Liver (tissue), 9 donors: ENCODE measurements around the gene GMDS. TPM values are rescaled to one million over a fixed set of nuclear protein-coding genes. Genes with fewer than 3 reads are reported as not detected.

ENCODE experiments used
- DNase-seq: peaks from one replicate; pipeline ENCODE4 v3.0.0-alpha.2; 2017; ENCODE audit warnings: low spot score
- H3K27ac ChIP-seq, 2 donors: one replicate each; pipeline ENCODE4 v1.7.0; 2013; ENCODE audit warnings: inconsistent platforms in 2 of 2, low read length in 2 of 2, control low read depth in 1 of 2, low read depth in 1 of 2, mild to moderate bottlenecking in 1 of 2
- H3K27me3 ChIP-seq, 4 donors: one replicate each; pipeline versions ENCODE4 v1.6.1 to v1.7.0; 2013; ENCODE audit warnings: low read length in 3 of 4, inconsistent platforms in 1 of 4, mild to moderate bottlenecking in 1 of 4, moderate library complexity in 1 of 4; ENCODE audit not compliant: control insufficient read depth in 4 of 4, insufficient read depth in 4 of 4
- H3K36me3 ChIP-seq, 4 donors: one replicate each; pipeline versions ENCODE4 v1.6.1 to v1.7.0; 2013; ENCODE audit warnings: low read length in 3 of 4, mild to moderate bottlenecking in 3 of 4, low read depth in 1 of 4, moderate library complexity in 1 of 4; ENCODE audit not compliant: control insufficient read depth in 4 of 4, insufficient read depth in 3 of 4
- H3K4me1 ChIP-seq, 4 donors: one replicate each; pipeline versions ENCODE4 v1.6.1 to v1.7.0; 2013; ENCODE audit warnings: low read length in 3 of 4, mild to moderate bottlenecking in 3 of 4, moderate library complexity in 1 of 4; ENCODE audit not compliant: control insufficient read depth in 4 of 4, insufficient read depth in 4 of 4
- H3K4me3 ChIP-seq, 3 donors: one replicate each; pipeline versions ENCODE4 v1.6.1 to v1.7.0; 2013; ENCODE audit warnings: low read length in 3 of 3, control low read depth in 1 of 3, low read depth in 1 of 3, mild to moderate bottlenecking in 1 of 3
- H3K9ac ChIP-seq, 2 donors: one replicate each; pipeline ENCODE4 v1.7.0; 2013; ENCODE audit warnings: low read length in 2 of 2, mild to moderate bottlenecking in 2 of 2, moderate library complexity in 2 of 2, control low read depth in 1 of 2, low read depth in 1 of 2
- H3K9me3 ChIP-seq, 4 donors: one replicate each; pipeline versions ENCODE4 v1.6.1 to v1.7.0; 2013; ENCODE audit warnings: low read length in 3 of 4; ENCODE audit not compliant: control insufficient read depth in 4 of 4
- ATF3 ChIP-seq: IDR thresholded peaks from 2 replicates; pipeline ENCODE4 v1.6.1; 2016; ENCODE audit warnings: antibody characterized with exemption
- EGR1 ChIP-seq, 2 donors: IDR thresholded peaks; 2 replicates each; pipeline ENCODE4 v1.6.1; 2016 to 2018; ENCODE audit warnings: antibody characterized with exemption in 2 of 2, low read depth in 2 of 2
- FOXA1 ChIP-seq: IDR thresholded peaks from 2 replicates; pipeline ENCODE4 v1.6.1; 2016; ENCODE audit warnings: antibody characterized with exemption
- FOXA2 ChIP-seq: IDR thresholded peaks from 2 replicates; pipeline ENCODE4 v1.6.1; 2016; ENCODE audit warnings: antibody characterized with exemption
- GABPA ChIP-seq, 2 donors: IDR thresholded peaks in 1 of 2; conservative IDR thresholded peaks in 1 of 2; 2 replicates each; pipeline ENCODE4 v1.6.1; 2016; ENCODE audit warnings: antibody characterized with exemption in 2 of 2, mild to moderate bottlenecking in 1 of 2, moderate library complexity in 1 of 2
- HNF4G ChIP-seq: IDR thresholded peaks from 2 replicates; pipeline ENCODE4 v1.6.1; 2016; ENCODE audit warnings: antibody characterized with exemption
- MAX ChIP-seq: IDR thresholded peaks from 2 replicates; pipeline ENCODE4 v1.6.1; 2016; ENCODE audit warnings: antibody characterized with exemption
- NR2F2 ChIP-seq: IDR thresholded peaks from 2 replicates; pipeline ENCODE4 v1.6.1; 2016; ENCODE audit warnings: antibody characterized with exemption
- RAD21 ChIP-seq, 2 donors: IDR thresholded peaks; 2 replicates each; pipeline ENCODE4 v1.6.1; 2016; ENCODE audit warnings: antibody characterized with exemption in 2 of 2, mild to moderate bottlenecking in 2 of 2
- RXRA ChIP-seq, 2 donors: IDR thresholded peaks; 2 replicates each; pipeline ENCODE4 v1.6.1; 2017 to 2018; ENCODE audit warnings: antibody characterized with exemption in 2 of 2, mild to moderate bottlenecking in 1 of 2
- SP1 ChIP-seq: IDR thresholded peaks from 2 replicates; pipeline ENCODE4 v1.6.1; 2018; ENCODE audit warnings: antibody characterized with exemption, mild to moderate bottlenecking
- TAF1 ChIP-seq: conservative IDR thresholded peaks from 2 replicates; pipeline ENCODE4 v1.6.1; 2016; ENCODE audit warnings: antibody characterized with exemption, mild to moderate bottlenecking
- ZBTB33 ChIP-seq: IDR thresholded peaks from 2 replicates; pipeline ENCODE4 v1.6.1; 2016; ENCODE audit warnings: antibody characterized with exemption
- WGBS: extraction: QIAGEN DNeasy Blood & Tissue Kit; methylation state at CpG from one replicate; pipeline ENCODE4 v1.1.7; 2013; 5-methylcytosine and 5-hydroxymethylcytosine counted together
- polyA plus RNA-seq, 2 donors: library from polyadenylated mRNA; stranded (reverse) in 1 of 2; unstranded in 1 of 2; fragments of 200-250 nt in 1 of 2; fragments of >200 nt in 1 of 2; fragmentation: Nextera tagmentation in 1 of 2; extraction: Ambion mirVana in 1 of 2; gene quantifications; one replicate each; pipeline versions ENCODE4 v1.2.1 to v1.2.3, GENCODE V29; 2013 to 2015
- total RNA-seq, 2 donors: library from RNA; depleted of rRNA; stranded (reverse); fragments of >200 nt; gene quantifications; one replicate each; pipeline ENCODE4 v1.2.3, GENCODE V29; 2014
- TF ChIP-seq, protein P1 (sequence below): IDR thresholded peaks from 2 replicates; pipeline ENCODE4 v1.6.1; 2016; ENCODE audit warnings: antibody characterized with exemption, mild to moderate bottlenecking
- TF ChIP-seq, protein P2 (sequence below): fragments of 150-350 bp; IDR thresholded peaks from 2 replicates; pipeline ENCODE4 v1.5.1; 2017; ENCODE audit warnings: improper control_type of control experiment, low read depth, low read length; ENCODE audit not compliant: missing input control
- donor health status: healthy.
- donor health status: healthy.
- donor health status: healthy.
- donor health status: healthy.
- donor health status: healthy.

GMDS gene
- total and polyA plus RNA-seq, 4 donors = 3.5 to 15.6 (median 13.0) TPM

DNA sequence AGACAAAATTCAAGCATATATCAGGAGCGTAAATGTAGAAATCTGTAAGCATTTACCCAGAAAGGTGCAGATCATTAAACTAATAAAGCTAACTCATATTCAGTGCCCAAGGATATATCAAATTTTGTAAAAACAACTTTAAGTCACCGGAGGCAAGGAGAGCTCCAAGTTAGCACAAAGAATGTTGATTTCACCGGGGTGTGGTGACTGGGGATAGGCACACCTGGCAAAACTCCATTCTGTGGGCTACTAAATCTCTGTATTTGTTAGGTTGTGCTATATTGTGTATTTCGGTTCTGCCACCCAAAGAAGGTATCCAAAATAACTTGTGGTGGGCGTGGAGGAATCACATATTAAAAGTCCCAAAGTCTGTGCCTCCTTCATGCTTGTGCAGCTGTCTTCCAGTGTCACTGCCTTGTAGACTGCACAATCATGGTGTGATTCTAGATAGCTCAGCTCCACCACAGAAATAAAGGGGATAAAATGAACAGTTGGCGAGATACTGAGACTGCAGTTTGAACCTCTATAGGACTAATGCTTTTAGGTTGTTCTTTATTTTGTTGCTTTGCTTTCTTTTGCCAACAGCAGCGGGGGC lies 111.6 kb downstream of the GMDS start:
- no peak overlapping the region for H3K9ac ChIP-seq
- peaks cover 0 to 2% (median 0%) of the 10 kb centered on the region in 4 donors for H3K4me1 ChIP-seq
- H3K36me3 ChIP-seq = no peaks in the 10 kb centered on the region
- H3K27ac ChIP-seq = no peak overlapping the region
- 93% methylated on average over 7 of the region's 7 CpGs for WGBS
- H3K4me3 ChIP-seq = no peak overlapping the region
- H3K9me3 ChIP-seq = no peaks in the 10 kb centered on the region
- DNase-seq = no peak
- TF ChIP-seq ATF3 (no peak), RXRA (IDR thresholded peaks at IDR 0.05) (no peak), RAD21 (IDR thresholded peaks at IDR 0.05) (no peak), NR2F2 (no peak), ZBTB33 (no peak)
- no peaks in the 10 kb centered on the region for H3K27me3 ChIP-seq

GRCh38 chr6:2132916-2133315 lies 112.5 kb downstream of the GMDS start:
- peaks cover 0 to 2% (median 0%) of the 10 kb centered on the region in 4 donors for H3K4me1 ChIP-seq
- no peak overlapping the region for H3K27ac ChIP-seq
- H3K9ac ChIP-seq = no peak overlapping the region
- H3K36me3 ChIP-seq = no peaks in the 10 kb centered on the region
- H3K9me3 ChIP-seq = no peaks in the 10 kb centered on the region
- 79% methylated on average over 1 of the region's 1 CpG for WGBS
- no peak overlapping the region for H3K4me3 ChIP-seq
- no peak for DNase-seq
- TF ChIP-seq, protein P1, sequence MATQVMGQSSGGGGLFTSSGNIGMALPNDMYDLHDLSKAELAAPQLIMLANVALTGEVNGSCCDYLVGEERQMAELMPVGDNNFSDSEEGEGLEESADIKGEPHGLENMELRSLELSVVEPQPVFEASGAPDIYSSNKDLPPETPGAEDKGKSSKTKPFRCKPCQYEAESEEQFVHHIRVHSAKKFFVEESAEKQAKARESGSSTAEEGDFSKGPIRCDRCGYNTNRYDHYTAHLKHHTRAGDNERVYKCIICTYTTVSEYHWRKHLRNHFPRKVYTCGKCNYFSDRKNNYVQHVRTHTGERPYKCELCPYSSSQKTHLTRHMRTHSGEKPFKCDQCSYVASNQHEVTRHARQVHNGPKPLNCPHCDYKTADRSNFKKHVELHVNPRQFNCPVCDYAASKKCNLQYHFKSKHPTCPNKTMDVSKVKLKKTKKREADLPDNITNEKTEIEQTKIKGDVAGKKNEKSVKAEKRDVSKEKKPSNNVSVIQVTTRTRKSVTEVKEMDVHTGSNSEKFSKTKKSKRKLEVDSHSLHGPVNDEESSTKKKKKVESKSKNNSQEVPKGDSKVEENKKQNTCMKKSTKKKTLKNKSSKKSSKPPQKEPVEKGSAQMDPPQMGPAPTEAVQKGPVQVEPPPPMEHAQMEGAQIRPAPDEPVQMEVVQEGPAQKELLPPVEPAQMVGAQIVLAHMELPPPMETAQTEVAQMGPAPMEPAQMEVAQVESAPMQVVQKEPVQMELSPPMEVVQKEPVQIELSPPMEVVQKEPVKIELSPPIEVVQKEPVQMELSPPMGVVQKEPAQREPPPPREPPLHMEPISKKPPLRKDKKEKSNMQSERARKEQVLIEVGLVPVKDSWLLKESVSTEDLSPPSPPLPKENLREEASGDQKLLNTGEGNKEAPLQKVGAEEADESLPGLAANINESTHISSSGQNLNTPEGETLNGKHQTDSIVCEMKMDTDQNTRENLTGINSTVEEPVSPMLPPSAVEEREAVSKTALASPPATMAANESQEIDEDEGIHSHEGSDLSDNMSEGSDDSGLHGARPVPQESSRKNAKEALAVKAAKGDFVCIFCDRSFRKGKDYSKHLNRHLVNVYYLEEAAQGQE = no peak
- TF ChIP-seq FOXA1 (no peak), HNF4G (no peak), MAX (no peak), SP1 (no peak), RXRA (IDR thresholded peaks at IDR 0.05) (no peak), GABPA (IDR thresholded peaks at IDR 0.05 in 1 of 2, conservative IDR thresholded peaks at IDR 0.05 in 1 of 2) (no peak), TAF1 (no peak), FOXA2 (no peak), RAD21 (IDR thresholded peaks at IDR 0.05) (no peak), EGR1 (IDR thresholded peaks at IDR 0.05; ENCODE audit: low read depth in 2 of 2) (no peak)
- TF ChIP-seq, protein P2, sequence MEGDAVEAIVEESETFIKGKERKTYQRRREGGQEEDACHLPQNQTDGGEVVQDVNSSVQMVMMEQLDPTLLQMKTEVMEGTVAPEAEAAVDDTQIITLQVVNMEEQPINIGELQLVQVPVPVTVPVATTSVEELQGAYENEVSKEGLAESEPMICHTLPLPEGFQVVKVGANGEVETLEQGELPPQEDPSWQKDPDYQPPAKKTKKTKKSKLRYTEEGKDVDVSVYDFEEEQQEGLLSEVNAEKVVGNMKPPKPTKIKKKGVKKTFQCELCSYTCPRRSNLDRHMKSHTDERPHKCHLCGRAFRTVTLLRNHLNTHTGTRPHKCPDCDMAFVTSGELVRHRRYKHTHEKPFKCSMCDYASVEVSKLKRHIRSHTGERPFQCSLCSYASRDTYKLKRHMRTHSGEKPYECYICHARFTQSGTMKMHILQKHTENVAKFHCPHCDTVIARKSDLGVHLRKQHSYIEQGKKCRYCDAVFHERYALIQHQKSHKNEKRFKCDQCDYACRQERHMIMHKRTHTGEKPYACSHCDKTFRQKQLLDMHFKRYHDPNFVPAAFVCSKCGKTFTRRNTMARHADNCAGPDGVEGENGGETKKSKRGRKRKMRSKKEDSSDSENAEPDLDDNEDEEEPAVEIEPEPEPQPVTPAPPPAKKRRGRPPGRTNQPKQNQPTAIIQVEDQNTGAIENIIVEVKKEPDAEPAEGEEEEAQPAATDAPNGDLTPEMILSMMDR = no peak
- no peaks in the 10 kb centered on the region for H3K27me3 ChIP-seq
